Stimulated activated CD8-positive, alpha-beta memory T cell treated with anti-CD3 and anti-CD28 coated beads, Interleukin-2, amount 100 ng/mL, for 1 hour (primary cell): ENCODE data around the gene FAM199X.
A peak's percentile ranks its signal among the peaks of the same experiment; 100 is the strongest.

Source experiments
- DNase-seq, 2 donors: peaks; one replicate each; pipeline ENCODE4 v3.0.0-alpha.2; 2020; ENCODE audit warnings: low read depth in 2 of 2

The FAM199X gene

DNA sequence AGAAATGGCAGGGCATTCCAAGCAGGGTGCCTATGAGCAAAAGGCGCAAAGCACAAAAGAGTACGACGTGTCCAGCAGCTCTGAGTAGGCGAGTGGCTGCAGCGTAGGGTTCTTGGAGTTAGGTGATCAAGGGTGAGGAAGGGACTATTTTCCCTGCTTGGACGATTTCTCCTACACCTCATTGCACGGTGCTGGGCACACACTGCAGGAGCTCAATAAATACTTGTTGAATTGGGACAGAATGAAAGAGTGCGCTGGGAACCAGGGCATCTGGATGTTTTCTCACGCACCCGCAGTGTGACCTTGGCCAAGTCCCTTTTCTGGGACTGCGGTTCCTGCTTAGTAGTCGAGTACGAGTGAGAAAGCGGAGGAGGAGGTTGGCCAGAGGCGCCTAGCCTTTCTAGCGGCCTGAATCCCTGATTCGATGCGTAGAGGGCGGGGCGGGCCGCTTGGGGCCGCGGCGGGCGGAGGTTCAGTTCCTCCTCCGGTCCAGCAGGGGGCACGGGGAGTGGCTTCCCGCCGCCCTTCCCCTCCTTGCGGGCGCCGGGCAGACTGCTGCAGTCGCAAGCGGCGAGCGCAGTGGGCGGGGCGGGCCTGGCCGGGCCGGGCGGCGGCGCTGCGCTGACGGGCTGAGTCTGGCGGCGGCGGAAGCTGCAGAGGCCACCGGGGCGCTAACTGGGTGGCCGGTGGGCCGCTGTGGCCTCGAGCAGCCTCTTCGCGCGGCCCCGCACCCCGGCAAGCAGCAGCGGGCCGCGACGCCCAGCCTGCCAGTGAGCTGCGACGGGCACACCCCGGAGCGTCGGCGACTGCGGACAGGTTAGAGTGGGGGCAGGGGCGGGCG is at the start of gene FAM199X:
Gene FAM199X (plus strand): TSS at position 560 of the 841 bp plus-strand sequence. CDS start 333 bp downstream, outside the sequence.
- DNase-seq, result peak; percentile 63 to 64

DNA sequence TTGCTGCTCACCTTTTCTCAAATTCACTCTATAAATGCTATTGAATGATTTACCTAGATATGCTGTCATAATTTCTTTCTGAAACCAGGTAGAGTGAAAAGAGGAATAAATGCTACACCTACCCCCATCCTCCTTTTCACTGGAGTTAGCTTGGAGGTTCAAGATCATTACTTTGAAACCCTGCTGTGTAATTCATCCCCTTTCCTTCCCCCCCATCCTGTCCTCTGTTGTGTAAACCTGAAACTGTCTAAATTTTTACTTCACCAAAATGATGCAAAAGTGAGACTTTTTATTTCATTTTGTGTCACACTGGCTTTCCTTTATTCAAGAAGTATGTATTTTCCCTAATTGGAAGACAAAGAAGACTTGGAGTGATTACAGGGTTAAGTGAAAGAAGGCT is 48.5 kb upstream of the FAM199X start:
- no peak for DNase-seq

DNA sequence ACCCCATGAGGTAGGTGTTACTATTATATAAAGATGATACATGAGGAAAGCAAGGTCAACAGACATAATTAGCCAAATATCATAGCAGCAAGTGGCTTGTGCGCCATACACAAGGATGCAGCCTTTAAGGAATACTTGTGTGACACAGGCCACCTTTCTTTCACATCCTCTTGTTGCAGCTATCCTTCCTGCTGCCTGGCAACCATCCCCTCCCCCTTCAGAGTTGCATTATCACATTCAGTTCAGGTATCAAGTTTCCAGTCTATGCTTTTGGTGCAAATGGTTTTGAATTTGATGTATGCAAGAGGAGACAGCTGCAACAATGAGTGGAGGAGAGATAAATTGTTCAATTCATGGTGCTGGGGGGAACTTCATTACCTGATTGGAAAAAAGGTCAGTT is 47.5 kb upstream of the FAM199X start:
- DNase-seq, result no peak

GRCh38 chrX:104122829-104123228 is 43.4 kb upstream of the FAM199X start:
- no peak for DNase-seq

- no peak for DNase-seq
These were observed 39.4 kb upstream of the FAM199X start for GRCh38 chrX:104126856-104127255.

GRCh38 chrX:104130808-104131207 is 35.4 kb upstream of the FAM199X start:
- DNase-seq, result no peak

GRCh38 chrX:104134583-104135261 is 31.5 kb upstream of the FAM199X start:
- no peak for DNase-seq

- DNase-seq, result no peak
These were observed 30.6 kb upstream of the FAM199X start for GRCh38 chrX:104135677-104136076.

GRCh38 chrX:104136241-104137019 is 29.8 kb upstream of the FAM199X start:
- peak in 1 of 2 donors; percentile 25 for DNase-seq

- no peak for DNase-seq
These were observed 28.8 kb upstream of the FAM199X start for GRCh38 chrX:104137496-104137895.

GRCh38 chrX:104141087-104141760 is 25.0 kb upstream of the FAM199X start:
- no peak for DNase-seq

DNA sequence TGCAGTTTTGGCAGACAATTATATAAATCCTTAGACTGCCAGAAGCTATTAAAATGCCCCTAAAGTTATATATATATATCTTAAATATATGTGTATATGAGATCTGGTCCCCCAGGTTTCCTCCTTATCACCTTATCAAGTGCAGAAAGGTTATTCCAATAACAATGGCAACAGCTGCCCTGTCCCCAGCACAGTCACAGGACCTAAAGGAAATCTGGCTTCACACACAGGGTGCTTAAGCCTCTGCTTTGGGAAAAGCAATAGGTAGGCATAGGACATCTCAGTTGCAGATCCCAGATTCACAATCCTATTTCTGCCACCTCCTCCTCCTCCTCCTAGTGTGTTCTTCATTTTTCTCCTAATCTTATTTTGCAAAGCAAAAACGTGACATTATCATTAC is 15.2 kb upstream of the FAM199X start:
- DNase-seq, result no peak

- DNase-seq, result peak; percentile 43 to 51
These were observed 9.4 kb upstream of the FAM199X start, which contains the start of gene SLC25A53 for GRCh38 chrX:104156630-104157529. TSS of gene SLC25A53 (minus strand) at chrX:104157009. CDS start at chrX:104105257, 51,752 bp downstream.

DNA sequence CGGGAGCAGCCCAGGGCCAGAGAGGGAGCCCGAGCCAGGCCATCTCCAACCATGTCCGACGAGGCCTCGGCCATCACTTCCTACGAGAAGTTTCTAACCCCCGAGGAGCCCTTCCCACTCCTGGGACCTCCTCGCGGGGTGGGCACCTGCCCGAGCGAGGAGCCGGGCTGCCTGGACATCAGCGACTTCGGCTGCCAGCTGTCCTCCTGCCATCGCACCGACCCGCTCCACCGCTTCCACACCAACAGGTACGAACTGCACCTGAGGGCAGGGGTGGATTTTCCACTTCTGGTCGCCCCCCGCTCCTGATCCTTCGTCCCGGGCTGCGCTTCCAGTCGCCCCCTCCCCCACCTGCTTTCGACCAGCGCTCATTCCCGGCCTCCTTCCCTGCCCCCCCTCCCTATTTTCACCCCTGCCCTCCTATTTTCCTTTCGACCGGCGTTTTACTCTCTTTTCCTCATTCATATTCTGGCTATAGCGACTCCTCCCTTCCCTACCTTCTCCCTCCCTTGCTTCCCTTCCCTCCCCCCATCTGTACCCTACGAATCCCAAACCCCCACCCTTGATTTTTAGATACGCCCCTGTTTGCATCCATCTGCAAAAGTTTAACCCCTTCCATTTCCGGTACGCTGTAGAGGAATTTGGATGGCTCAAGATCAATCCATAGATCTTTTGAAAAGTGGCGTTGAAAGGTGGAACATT is 633 bp downstream of the FAM199X start:
- DNase-seq, result no peak

- DNase-seq, result no peak
These were observed 1.9 kb downstream of the FAM199X start for GRCh38 chrX:104168127-104168526.

DNA sequence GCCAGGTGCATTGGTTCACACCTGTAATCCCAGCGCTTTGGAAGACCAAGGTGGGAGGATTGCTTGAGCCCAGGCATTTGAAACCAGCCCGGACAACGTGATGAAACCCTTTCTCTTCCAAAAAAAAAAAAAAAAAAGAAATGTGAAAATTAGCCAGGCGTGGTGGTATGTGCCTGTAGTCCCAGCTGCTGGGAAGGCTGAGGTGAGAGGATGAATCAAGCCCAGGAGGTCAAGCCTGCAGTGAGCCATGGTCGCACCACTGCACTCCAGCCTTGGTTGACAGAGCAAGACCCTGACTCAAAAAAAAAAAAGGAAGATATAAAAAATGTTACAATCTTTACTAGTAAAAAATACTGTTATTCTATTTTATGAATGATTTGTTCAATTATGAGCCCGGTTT is 5.9 kb downstream of the FAM199X start:
- no peak for DNase-seq

- no peak for DNase-seq
These were observed 6.5 kb downstream of the FAM199X start for GRCh38 chrX:104172788-104173187.

DNA sequence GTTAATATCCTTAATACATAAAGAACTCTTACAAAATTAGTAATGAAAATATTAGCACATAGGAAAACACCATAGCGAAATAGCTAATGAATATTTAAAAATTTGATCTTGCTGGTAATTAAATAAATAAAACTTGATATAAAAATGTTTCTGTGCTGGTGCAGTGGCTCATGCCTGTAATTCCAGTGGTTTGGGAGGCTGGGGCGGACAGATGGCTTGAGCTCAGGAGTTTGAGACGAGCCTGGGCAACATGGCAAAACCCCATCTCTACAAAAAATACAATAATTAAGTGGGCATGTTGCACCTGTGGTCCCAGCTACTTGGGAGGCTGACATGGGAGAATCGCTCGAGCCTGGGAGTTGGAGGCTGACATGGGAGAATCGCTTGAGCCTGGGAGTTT is 7.6 kb downstream of the FAM199X start:
- no peak for DNase-seq

- no peak for DNase-seq
These were observed 17.4 kb downstream of the FAM199X start for GRCh38 chrX:104183685-104184084.

- DNase-seq, result no peak
These were observed 21.7 kb downstream of the FAM199X start for GRCh38 chrX:104187931-104188330.
